SK-N-SH (cell line): ENCODE results near the gene PTPRG. TPM values are rescaled to one million over a fixed set of nuclear protein-coding genes. Genes with fewer than 3 reads are reported as not detected.

Source experiments
- CTCF ChIA-PET: fragments of 300-600, 350-600 bp; formaldehyde crosslinking; extraction: SDS; loops from one replicate; lab custom pipeline; 2021; lab: Yijun Ruan, JAX
- POLR2A ChIA-PET: fragments of 350-600 bp; sonication (Branson Sonifier 250); formaldehyde crosslinking; extraction: SDS; loops from one replicate; lab custom pipeline; 2020; ENCODE audit warnings: antibody characterized with exemption, inconsistent platforms; lab: Yijun Ruan, JAX
- DNase-seq: peaks from one replicate; pipeline ENCODE4 v3.0.0; 2012
- H2AFZ ChIP-seq: fragments of 200-600 bp; sonication (generic); 2 replicates; pipeline ENCODE4 v1.8.1; 2016; ENCODE audit warnings: antibody characterized with exemption, mild to moderate bottlenecking, low read depth
- H3F3A ChIP-seq: fragments of 200-600 bp; sonication (generic); replicated peaks from 2 replicates; pipeline ENCODE3; 2016; ENCODE audit warnings: antibody characterized with exemption, mild to moderate bottlenecking; ENCODE audit not compliant: insufficient read depth
- H3K27ac ChIP-seq, 2 experiments: fragments of 200-500 bp in 1 of 2; fragments of 200-600 bp in 1 of 2; sonication (Bioruptor generic) in 1 of 2; sonication (generic), shearing (Covaris generic) in 1 of 2; 2 replicates each; pipeline versions ENCODE4 v1.5.1 to v1.6.1; 2014 to 2016; ENCODE audit warnings: low read depth in 2 of 2, inconsistent platforms in 1 of 2, low read length in 1 of 2, mild to moderate bottlenecking in 1 of 2, mixed read lengths in 1 of 2
- H3K27me3 ChIP-seq: fragments of 200-600 bp; sonication (generic), shearing (Covaris generic); 2 replicates; pipeline ENCODE4 v1.6.1; 2016; ENCODE audit warnings: mixed run types; ENCODE audit not compliant: insufficient read depth
- H3K36me3 ChIP-seq, 2 experiments: fragments of 200-500 bp in 1 of 2; fragments of 200-600 bp in 1 of 2; sonication (Bioruptor generic) in 1 of 2; sonication (generic) in 1 of 2; replicated peaks in 1 of 2; 2 replicates each; pipeline versions ENCODE3 to v1.5.1; 2014 to 2016; ENCODE audit warnings: low read length in 1 of 2, mild to moderate bottlenecking in 1 of 2; ENCODE audit not compliant: insufficient read depth in 2 of 2, control insufficient read depth in 1 of 2
- H3K4me1 ChIP-seq, 2 experiments: fragments of 200-500 bp in 1 of 2; fragments of 200-600 bp in 1 of 2; sonication (Bioruptor generic) in 1 of 2; sonication (generic), shearing (Covaris generic) in 1 of 2; 2 replicates each; pipeline versions ENCODE4 v1.5.1 to v1.6.1; 2014 to 2016; ENCODE audit warnings: low read depth in 1 of 2, low read length in 1 of 2, mixed run types in 1 of 2; ENCODE audit not compliant: insufficient read depth in 2 of 2, control insufficient read depth in 1 of 2
- H3K4me2 ChIP-seq: fragments of 200-600 bp; sonication (generic), shearing (Covaris generic); 2 replicates; pipeline ENCODE4 v1.6.1; 2017; ENCODE audit warnings: mixed run types
- H3K4me3 ChIP-seq, 2 experiments: fragments of 200-500 bp in 1 of 2; fragments of 200-600 bp in 1 of 2; sonication (Bioruptor generic) in 1 of 2; sonication (generic), shearing (Covaris generic) in 1 of 2; 2 replicates each; pipeline versions ENCODE4 v1.5.1 to v1.8.1; 2014 to 2016; ENCODE audit warnings: low read depth in 2 of 2, inconsistent platforms in 1 of 2, low read length in 1 of 2, mild to moderate bottlenecking in 1 of 2, mixed read lengths in 1 of 2, moderate library complexity in 1 of 2
- H3K79me2 ChIP-seq: fragments of 200-600 bp; sonication (generic); 2 replicates; pipeline ENCODE4 v1.8.1; 2017; ENCODE audit warnings: mild to moderate bottlenecking; ENCODE audit not compliant: insufficient read depth
- H3K9ac ChIP-seq: fragments of 200-600 bp; sonication (generic); 2 replicates; pipeline ENCODE4 v1.6.1; 2017; ENCODE audit warnings: mixed run types
- H3K9me2 ChIP-seq: fragments of 200-600 bp; sonication (generic); 2 replicates; pipeline ENCODE4 v1.6.1; 2017; ENCODE audit warnings: mixed run types
- H3K9me3 ChIP-seq: fragments of 200-600 bp; sonication (generic); 2 replicates; pipeline ENCODE4 v1.6.1; 2017; ENCODE audit warnings: mixed run types, mild to moderate bottlenecking, moderate library complexity
- H4K20me1 ChIP-seq: fragments of 200-600 bp; sonication (generic); 2 replicates; pipeline ENCODE4 v1.6.1; 2017; ENCODE audit warnings: mild to moderate bottlenecking, mixed run types; ENCODE audit not compliant: insufficient read depth
- CHD2 ChIP-seq: fragments of 150-350 bp; IDR thresholded peaks from 2 replicates; pipeline ENCODE4 v1.6.1; 2018; ENCODE audit warnings: low read length; ENCODE audit not compliant: partially characterized antibody
- CTCF ChIP-seq: fragments of 200-600 bp; sonication (generic); IDR thresholded peaks from 2 replicates; pipeline ENCODE4 v1.6.1; 2017; ENCODE audit warnings: antibody characterized with exemption, mild to moderate bottlenecking, moderate library complexity
- FOSL2 ChIP-seq: IDR thresholded peaks from 2 replicates; pipeline ENCODE4 v1.4.0; 2012; ENCODE audit warnings: low read depth, mild to moderate bottlenecking, moderate library complexity, borderline replicate concordance
- FOXJ3 ChIP-seq: sonication (generic); formaldehyde crosslinking; IDR thresholded peaks from 2 replicates; pipeline ENCODE4 v1.5.1; 2020; ENCODE audit warnings: mild to moderate bottlenecking, missing genetic modification reagents
- GATA2 ChIP-seq: sonication (generic); formaldehyde crosslinking; IDR thresholded peaks from 2 replicates; pipeline ENCODE4 v1.5.0; 2020; ENCODE audit warnings: mild to moderate bottlenecking, missing genetic modification reagents
- JUND ChIP-seq: IDR thresholded peaks from 2 replicates; pipeline ENCODE4 v1.4.0; 2012
- MAX ChIP-seq: IDR thresholded peaks from 2 replicates; pipeline ENCODE4 v1.4.0; 2012; ENCODE audit warnings: low read depth
- MXI1 ChIP-seq: IDR thresholded peaks from 2 replicates; pipeline ENCODE4 v1.6.1; 2012; ENCODE audit warnings: mild to moderate bottlenecking, low read depth, low read length, improper control_type of control experiment
- PBX3 ChIP-seq: IDR thresholded peaks from 2 replicates; pipeline ENCODE4; 2012
- RFX5 ChIP-seq: IDR thresholded peaks from 2 replicates; pipeline ENCODE4 v1.6.1; 2012; ENCODE audit warnings: mild to moderate bottlenecking, improper control_type of control experiment, low read length
- RXRA ChIP-seq: IDR thresholded peaks from 2 replicates; pipeline ENCODE4 v1.4.0; 2012; ENCODE audit warnings: low read depth, mild to moderate bottlenecking, borderline replicate concordance
- SIN3A ChIP-seq: IDR thresholded peaks from 2 replicates; pipeline ENCODE4 v1.6.1; 2012; ENCODE audit warnings: low read depth, mild to moderate bottlenecking, low read length, moderate library complexity, borderline replicate concordance
- TAF1 ChIP-seq: IDR thresholded peaks from 2 replicates; pipeline ENCODE4 v1.6.1; 2012; ENCODE audit warnings: low read depth, mild to moderate bottlenecking, low read length, moderate library complexity, borderline replicate concordance
- TCF12 ChIP-seq: IDR thresholded peaks from 2 replicates; pipeline ENCODE4 v1.4.0; 2012
- TEAD4 ChIP-seq: IDR thresholded peaks from 2 replicates; pipeline ENCODE4 v1.4.0; 2012; ENCODE audit warnings: mild to moderate bottlenecking, borderline replicate concordance; ENCODE audit not compliant: insufficient read depth
- USF1 ChIP-seq: IDR thresholded peaks from 2 replicates; pipeline ENCODE4 v1.4.0; 2012; ENCODE audit warnings: low read depth, borderline replicate concordance
- USF2 ChIP-seq: fragments of 150-350 bp; IDR thresholded peaks from 2 replicates; pipeline ENCODE4 v1.6.1; 2017; ENCODE audit warnings: antibody characterized with exemption, low read length, low read depth, borderline replicate concordance
- YY1 ChIP-seq: IDR thresholded peaks from 2 replicates; pipeline ENCODE4 v1.4.0; 2012; ENCODE audit warnings: low read depth, mild to moderate bottlenecking
- WGBS: methylation state at CpG from one replicate; pipeline ENCODE4 v1.1.6; 2017; ENCODE audit warnings: low lambda C conversion rate; 5-methylcytosine and 5-hydroxymethylcytosine counted together
- polyA plus RNA-seq, 3 experiments: library from polyadenylated mRNA; depleted of rRNA; stranded (reverse); fragments of >200 nt; gene quantifications; 2 replicates each; pipeline ENCODE4 v1.2.3, GENCODE V29; 2012

PTPRG gene
- polyA plus RNA-seq, 1 of the 3 experiments (the other 2 are of a cell fraction) = 14.1 TPM

GRCh38 chr3:62117903-62118548, 556.7 kb downstream of the PTPRG start:
- no peaks in the 10 kb centered on the region for H3K27me3 ChIP-seq
- no peak for TF ChIP-seq FOSL2
- no peak for TF ChIP-seq TEAD4
- no peak for TF ChIP-seq MAX
- TF ChIP-seq SIN3A = no peak
- no peak for TF ChIP-seq RXRA
- TF ChIP-seq YY1 = no peak
- no peak for TF ChIP-seq RFX5
- no peak for TF ChIP-seq PBX3
- TF ChIP-seq CTCF = no peak
- TF ChIP-seq USF1 = no peak
- no peak for TF ChIP-seq GATA2
- TF ChIP-seq USF2 = no peak
- TF ChIP-seq TAF1 = no peak
- TF ChIP-seq FOXJ3 = no peak
- no peak for TF ChIP-seq JUND
- TF ChIP-seq TCF12 = no peak
- TF ChIP-seq CHD2 = no peak
- no peak for TF ChIP-seq MXI1
- no peak overlapping the region for H3K4me3 ChIP-seq
- no peak overlapping the region for H2AFZ ChIP-seq
- H3K79me2 ChIP-seq = no peaks in the 10 kb centered on the region; the same call in 1 of the 2 replicates
- no peak overlapping the region for H3K4me2 ChIP-seq
- H3K9me2 ChIP-seq = no peaks in the 10 kb centered on the region
- 81% methylated on average over 3 of the region's 3 CpGs for WGBS
- no peak for DNase-seq
- H3K9ac ChIP-seq = no peak overlapping the region
- no peaks in the 10 kb centered on the region for H4K20me1 ChIP-seq
- no peaks in the 10 kb centered on the region for H3K36me3 ChIP-seq
- ChIA-PET POLR2A (no interaction called here), CTCF (no interaction called here)
- no peaks in the 10 kb centered on the region for H3K4me1 ChIP-seq
- H3K9me3 ChIP-seq = no peaks in the 10 kb centered on the region
- no peak overlapping the region for H3K27ac ChIP-seq
- no peaks in the 10 kb centered on the region for H3F3A ChIP-seq
